ENCODE data around the gene PSAPL1. TPM values are rescaled to one million over a fixed set of nuclear protein-coding genes. Genes with fewer than 3 reads are reported as not detected.

PSAPL1 gene
- total and polyA plus RNA-seq, 4 donors: 0.06 TPM; not detected in 3

GRCh38 chr4:7472442-7473013 is 37.8 kb upstream of the PSAPL1 start:
- 28% methylated on average over 7 of the region's 19 CpGs for WGBS (ENCODE audit: insufficient coverage)
- H3K27ac ChIP-seq (ENCODE audit: low read depth, low read length): no peak overlapping the region
- H3K4me1 ChIP-seq (ENCODE audit: control insufficient read depth, insufficient read depth, low read length): peaks cover 31% of the 10 kb centered on the region
- no peak overlapping the region for H3K4me3 ChIP-seq (ENCODE audit: low read depth, low read length)
- DNase-seq (ENCODE audit: low read depth in 4 of 6, low spot score in 6 of 6): peak in 2 of 6 donors; percentile 39 to 55
- H3K27me3 ChIP-seq (ENCODE audit: control insufficient read depth, insufficient read depth, low read length): no peaks in the 10 kb centered on the region
- H3K9me3 ChIP-seq (ENCODE audit: control insufficient read depth, insufficient read depth, low read length): no peaks in the 10 kb centered on the region
- H3K36me3 ChIP-seq (ENCODE audit: control insufficient read depth, insufficient read depth, low read length): no peaks in the 10 kb centered on the region

GRCh38 chr4:7470522-7471128 is 35.9 kb upstream of the PSAPL1 start:
- no peaks in the 10 kb centered on the region for H3K36me3 ChIP-seq (ENCODE audit: control insufficient read depth, insufficient read depth, low read length)
- no peaks in the 10 kb centered on the region for H3K27me3 ChIP-seq (ENCODE audit: control insufficient read depth, insufficient read depth, low read length)
- peaks cover 2% of the 10 kb centered on the region for H3K9me3 ChIP-seq (ENCODE audit: control insufficient read depth, insufficient read depth, low read length)
- no peak overlapping the region for H3K4me3 ChIP-seq (ENCODE audit: low read depth, low read length)
- no peak overlapping the region for H3K27ac ChIP-seq (ENCODE audit: low read depth, low read length)
- no peak for DNase-seq (ENCODE audit: low read depth in 4 of 6, low spot score in 6 of 6)
- H3K4me1 ChIP-seq (ENCODE audit: control insufficient read depth, insufficient read depth, low read length): peaks cover 49% of the 10 kb centered on the region
- 92% methylated on average over 8 of the region's 8 CpGs for WGBS (ENCODE audit: insufficient coverage)

GRCh38 chr4:7470111-7470510 is 35.4 kb upstream of the PSAPL1 start:
- H3K36me3 ChIP-seq (ENCODE audit: control insufficient read depth, insufficient read depth, low read length): no peaks in the 10 kb centered on the region
- WGBS (ENCODE audit: insufficient coverage): 97% methylated on average over 3 of the region's 3 CpGs
- no peaks in the 10 kb centered on the region for H3K27me3 ChIP-seq (ENCODE audit: control insufficient read depth, insufficient read depth, low read length)
- H3K9me3 ChIP-seq (ENCODE audit: control insufficient read depth, insufficient read depth, low read length): peaks cover 2% of the 10 kb centered on the region
- no peak overlapping the region for H3K4me3 ChIP-seq (ENCODE audit: low read depth, low read length)
- no peak for DNase-seq (ENCODE audit: low read depth in 4 of 6, low spot score in 6 of 6)
- H3K4me1 ChIP-seq (ENCODE audit: control insufficient read depth, insufficient read depth, low read length): peaks cover 53% of the 10 kb centered on the region
- H3K27ac ChIP-seq (ENCODE audit: low read depth, low read length): no peak overlapping the region

GRCh38 chr4:7469023-7469422 is 34.3 kb upstream of the PSAPL1 start:
- 100% methylated on average over 3 of the region's 4 CpGs for WGBS (ENCODE audit: insufficient coverage)
- H3K9me3 ChIP-seq (ENCODE audit: control insufficient read depth, insufficient read depth, low read length): peaks cover 2% of the 10 kb centered on the region
- peaks cover 60% of the 10 kb centered on the region for H3K4me1 ChIP-seq (ENCODE audit: control insufficient read depth, insufficient read depth, low read length)
- H3K27me3 ChIP-seq (ENCODE audit: control insufficient read depth, insufficient read depth, low read length): no peaks in the 10 kb centered on the region
- no peak overlapping the region for H3K4me3 ChIP-seq (ENCODE audit: low read depth, low read length)
- no peaks in the 10 kb centered on the region for H3K36me3 ChIP-seq (ENCODE audit: control insufficient read depth, insufficient read depth, low read length)
- DNase-seq (ENCODE audit: low read depth in 4 of 6, low spot score in 6 of 6): no peak
- no peak overlapping the region for H3K27ac ChIP-seq (ENCODE audit: low read depth, low read length)

- Histone ChIP-seq H3K36me3 (ENCODE audit: control insufficient read depth, insufficient read depth, low read length) (no peaks in the 10 kb centered on the region), H3K4me3 (ENCODE audit: low read depth, low read length) (no peak overlapping the region), H3K9me3 (ENCODE audit: control insufficient read depth, insufficient read depth, low read length) (peaks cover 2% of the 10 kb centered on the region), H3K27ac (ENCODE audit: low read depth, low read length) (no peak overlapping the region), H3K4me1 (ENCODE audit: control insufficient read depth, insufficient read depth, low read length) (peaks cover 62% of the 10 kb centered on the region), H3K27me3 (ENCODE audit: control insufficient read depth, insufficient read depth, low read length) (no peaks in the 10 kb centered on the region)
- DNase-seq (ENCODE audit: low read depth in 4 of 6, low spot score in 6 of 6): no peak
- WGBS (ENCODE audit: insufficient coverage): 93% methylated on average over 5 of the region's 7 CpGs
Measured at GRCh38 chr4:7467471-7467870, 32.7 kb upstream of the PSAPL1 start.

- 59% methylated on average over 7 of the region's 7 CpGs for WGBS (ENCODE audit: insufficient coverage)
- H3K36me3 ChIP-seq (ENCODE audit: control insufficient read depth, insufficient read depth, low read length): no peaks in the 10 kb centered on the region
- no peak overlapping the region for H3K4me3 ChIP-seq (ENCODE audit: low read depth, low read length)
- H3K27ac ChIP-seq (ENCODE audit: low read depth, low read length): no peak overlapping the region
- H3K27me3 ChIP-seq (ENCODE audit: control insufficient read depth, insufficient read depth, low read length): no peaks in the 10 kb centered on the region
- H3K9me3 ChIP-seq (ENCODE audit: control insufficient read depth, insufficient read depth, low read length): peaks cover 2% of the 10 kb centered on the region
- peaks cover 62% of the 10 kb centered on the region for H3K4me1 ChIP-seq (ENCODE audit: control insufficient read depth, insufficient read depth, low read length)
- DNase-seq (ENCODE audit: low read depth in 4 of 6, low spot score in 6 of 6): peak in 2 of 6 donors; percentile 22 to 54
Measured at GRCh38 chr4:7466904-7467303, 32.2 kb upstream of the PSAPL1 start.

- Histone ChIP-seq H3K27ac (ENCODE audit: low read depth, low read length) (no peak overlapping the region), H3K36me3 (ENCODE audit: control insufficient read depth, insufficient read depth, low read length) (no peaks in the 10 kb centered on the region), H3K27me3 (ENCODE audit: control insufficient read depth, insufficient read depth, low read length) (no peaks in the 10 kb centered on the region), H3K4me3 (ENCODE audit: low read depth, low read length) (no peak overlapping the region), H3K9me3 (ENCODE audit: control insufficient read depth, insufficient read depth, low read length) (peaks cover 2% of the 10 kb centered on the region), H3K4me1 (ENCODE audit: control insufficient read depth, insufficient read depth, low read length) (peaks cover 64% of the 10 kb centered on the region)
- DNase-seq (ENCODE audit: low read depth in 4 of 6, low spot score in 6 of 6): no peak
- 95% methylated on average over 8 of the region's 8 CpGs for WGBS (ENCODE audit: insufficient coverage)
Measured at GRCh38 chr4:7466215-7466614, 31.5 kb upstream of the PSAPL1 start.

- H3K9me3 ChIP-seq (ENCODE audit: control insufficient read depth, insufficient read depth, low read length): peaks cover 2% of the 10 kb centered on the region
- DNase-seq (ENCODE audit: low read depth in 4 of 6, low spot score in 6 of 6): peak in 1 of 6 donors; percentile 67
- 36% methylated on average over 9 of the region's 9 CpGs for WGBS (ENCODE audit: insufficient coverage)
- H3K27ac ChIP-seq (ENCODE audit: low read depth, low read length): no peak overlapping the region
- no peaks in the 10 kb centered on the region for H3K27me3 ChIP-seq (ENCODE audit: control insufficient read depth, insufficient read depth, low read length)
- H3K36me3 ChIP-seq (ENCODE audit: control insufficient read depth, insufficient read depth, low read length): no peaks in the 10 kb centered on the region
- H3K4me3 ChIP-seq (ENCODE audit: low read depth, low read length): no peak overlapping the region
- H3K4me1 ChIP-seq (ENCODE audit: control insufficient read depth, insufficient read depth, low read length): peaks cover 76% of the 10 kb centered on the region
Measured at GRCh38 chr4:7465017-7465416, 30.3 kb upstream of the PSAPL1 start.

GRCh38 chr4:7464259-7464655 is 29.5 kb upstream of the PSAPL1 start:
- Histone ChIP-seq H3K4me3 (ENCODE audit: low read depth, low read length) (no peak overlapping the region), H3K9me3 (ENCODE audit: control insufficient read depth, insufficient read depth, low read length) (peaks cover 2% of the 10 kb centered on the region), H3K27ac (ENCODE audit: low read depth, low read length) (no peak overlapping the region), H3K4me1 (ENCODE audit: control insufficient read depth, insufficient read depth, low read length) (peaks cover 76% of the 10 kb centered on the region), H3K36me3 (ENCODE audit: control insufficient read depth, insufficient read depth, low read length) (no peaks in the 10 kb centered on the region), H3K27me3 (ENCODE audit: control insufficient read depth, insufficient read depth, low read length) (no peaks in the 10 kb centered on the region)
- 84% methylated on average over 4 of the region's 5 CpGs for WGBS (ENCODE audit: insufficient coverage)
- DNase-seq (ENCODE audit: low read depth in 4 of 6, low spot score in 6 of 6): no peak

- Histone ChIP-seq H3K9me3 (ENCODE audit: control insufficient read depth, insufficient read depth, low read length) (peaks cover 2% of the 10 kb centered on the region), H3K36me3 (ENCODE audit: control insufficient read depth, insufficient read depth, low read length) (no peaks in the 10 kb centered on the region), H3K27me3 (ENCODE audit: control insufficient read depth, insufficient read depth, low read length) (no peaks in the 10 kb centered on the region), H3K27ac (ENCODE audit: low read depth, low read length) (no peak overlapping the region), H3K4me3 (ENCODE audit: low read depth, low read length) (no peak overlapping the region), H3K4me1 (ENCODE audit: control insufficient read depth, insufficient read depth, low read length) (peaks cover 76% of the 10 kb centered on the region)
- peak in 3 of 6 donors; percentile 33 to 85 (median 59) for DNase-seq (ENCODE audit: low read depth in 4 of 6, low spot score in 6 of 6)
- 37% methylated on average over 16 of the region's 20 CpGs for WGBS (ENCODE audit: insufficient coverage)
Measured at GRCh38 chr4:7463566-7464258, 29.0 kb upstream of the PSAPL1 start.

Measured in spinal cord (tissue), 10 donors.